ENCODE data around the gene TRIO. TPM values are rescaled to one million over a fixed set of nuclear protein-coding genes. Genes with fewer than 3 reads are reported as not detected.

TRIO gene
- total and polyA plus RNA-seq, 2 donors (not counting 3 experiments of a cell fraction or from before 2014, with no cell fraction given), result 82.9 to 248 TPM

DNA sequence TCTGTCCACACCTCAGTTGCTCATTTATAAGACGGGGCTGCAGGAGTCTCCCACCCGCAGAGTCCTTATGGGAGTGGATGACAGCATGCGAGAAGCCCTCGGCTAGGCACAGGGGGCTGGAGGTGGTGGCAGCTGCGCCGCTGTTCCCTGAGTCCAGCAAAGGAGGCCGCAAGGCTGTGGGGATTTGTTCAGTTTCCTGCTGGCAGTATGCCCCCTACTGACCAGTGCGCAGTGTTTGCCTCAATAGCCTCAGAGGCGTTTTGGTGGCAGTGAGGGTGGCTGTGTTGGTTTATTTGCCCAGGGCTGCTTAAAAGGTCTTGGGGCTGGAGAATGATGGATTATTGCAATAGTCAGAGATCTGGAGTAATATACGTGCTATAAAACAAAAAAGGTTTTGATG is 262.1 kb downstream of the TRIO start:
- Histone ChIP-seq H3K4me2 (ENCODE audit: insufficient read depth, low read length) (no peak overlapping the region), H3K27ac (ENCODE audit: insufficient read depth, low read depth, low read length) (peak overlapping the region; percentile 9), H3K9me3 (replicated peaks; ENCODE audit: control insufficient read depth, insufficient read depth, low read length) (no peaks in the 10 kb centered on the region), H4K20me1 (replicated peaks; ENCODE audit: control insufficient read depth, extremely low read depth, insufficient read depth, low read length) (no peaks in the 10 kb centered on the region), H3K36me3 (ENCODE audit: control insufficient read depth in 2 of 2, extremely low read depth in 1 of 2, insufficient read depth in 2 of 2, low read length in 2 of 2) (peaks cover 12 to 13% of the 10 kb centered on the region in 2 experiments), H3K4me3 (replicated peaks in 1 of 3; ENCODE audit: insufficient read depth in 1 of 3, low read depth in 1 of 3, low read length in 3 of 3) (no peak overlapping the region), H2AFZ (ENCODE audit: low read depth, low read length) (no peak overlapping the region), H3K9ac (replicated peaks; ENCODE audit: extremely low read depth, insufficient read depth, low read length) (no peak overlapping the region), H3K79me2 (ENCODE audit: control insufficient read depth, insufficient read depth, low read length) (peaks cover 32% of the 10 kb centered on the region), H3K9me1 (replicated peaks; ENCODE audit: control insufficient read depth, extremely low read depth, insufficient read depth, low read length) (no peaks in the 10 kb centered on the region), H3K4me1 (ENCODE audit: control insufficient read depth, extremely low read depth, insufficient read depth, low read length) (peaks cover 41% of the 10 kb centered on the region), H3K27me3 (ENCODE audit: control insufficient read depth in 2 of 2, insufficient read depth in 2 of 2, low read length in 2 of 2) (no peaks in the 10 kb centered on the region)
- no TSS peak for BruUV-seq (replicated peaks)
- dilution Hi-C loops (cut with MboI; ENCODE audit: extremely low pct_ligation_motif_present, low sequenced_read_pairs) (no loop called here), intact Hi-C loops (cut with micrococcal nuclease) (loop anchor here (5.0 kb wide), 1 partner anchor 418 kb away; no protein-coding TSS in a partner anchor)
- CTCF ChIA-PET, result interaction anchor here (0.9 to 4.3 kb wide), 2 partner anchors 53 to 244 kb away, joined by 3 to 23 read pairs; no protein-coding TSS in a partner anchor
- FAIRE-seq (no peak), DNase-seq (ENCODE audit: low read depth, low spot score) (no peak)
- TF ChIP-seq POLR2AphosphoS5 (IDR thresholded peaks at IDR 0.05; ENCODE audit: insufficient read depth, low read depth, low read length), result no peak
- TF ChIP-seq, protein P1, sequence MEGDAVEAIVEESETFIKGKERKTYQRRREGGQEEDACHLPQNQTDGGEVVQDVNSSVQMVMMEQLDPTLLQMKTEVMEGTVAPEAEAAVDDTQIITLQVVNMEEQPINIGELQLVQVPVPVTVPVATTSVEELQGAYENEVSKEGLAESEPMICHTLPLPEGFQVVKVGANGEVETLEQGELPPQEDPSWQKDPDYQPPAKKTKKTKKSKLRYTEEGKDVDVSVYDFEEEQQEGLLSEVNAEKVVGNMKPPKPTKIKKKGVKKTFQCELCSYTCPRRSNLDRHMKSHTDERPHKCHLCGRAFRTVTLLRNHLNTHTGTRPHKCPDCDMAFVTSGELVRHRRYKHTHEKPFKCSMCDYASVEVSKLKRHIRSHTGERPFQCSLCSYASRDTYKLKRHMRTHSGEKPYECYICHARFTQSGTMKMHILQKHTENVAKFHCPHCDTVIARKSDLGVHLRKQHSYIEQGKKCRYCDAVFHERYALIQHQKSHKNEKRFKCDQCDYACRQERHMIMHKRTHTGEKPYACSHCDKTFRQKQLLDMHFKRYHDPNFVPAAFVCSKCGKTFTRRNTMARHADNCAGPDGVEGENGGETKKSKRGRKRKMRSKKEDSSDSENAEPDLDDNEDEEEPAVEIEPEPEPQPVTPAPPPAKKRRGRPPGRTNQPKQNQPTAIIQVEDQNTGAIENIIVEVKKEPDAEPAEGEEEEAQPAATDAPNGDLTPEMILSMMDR (IDR thresholded peaks at IDR 0.05; ENCODE audit: extremely low read depth in 1 of 2, insufficient read depth in 1 of 2, low read depth in 1 of 2, low read length in 2 of 2), result peak in 1 of 2 donors; percentile 32
- POLR2A ChIA-PET, result no interaction called here

DNA sequence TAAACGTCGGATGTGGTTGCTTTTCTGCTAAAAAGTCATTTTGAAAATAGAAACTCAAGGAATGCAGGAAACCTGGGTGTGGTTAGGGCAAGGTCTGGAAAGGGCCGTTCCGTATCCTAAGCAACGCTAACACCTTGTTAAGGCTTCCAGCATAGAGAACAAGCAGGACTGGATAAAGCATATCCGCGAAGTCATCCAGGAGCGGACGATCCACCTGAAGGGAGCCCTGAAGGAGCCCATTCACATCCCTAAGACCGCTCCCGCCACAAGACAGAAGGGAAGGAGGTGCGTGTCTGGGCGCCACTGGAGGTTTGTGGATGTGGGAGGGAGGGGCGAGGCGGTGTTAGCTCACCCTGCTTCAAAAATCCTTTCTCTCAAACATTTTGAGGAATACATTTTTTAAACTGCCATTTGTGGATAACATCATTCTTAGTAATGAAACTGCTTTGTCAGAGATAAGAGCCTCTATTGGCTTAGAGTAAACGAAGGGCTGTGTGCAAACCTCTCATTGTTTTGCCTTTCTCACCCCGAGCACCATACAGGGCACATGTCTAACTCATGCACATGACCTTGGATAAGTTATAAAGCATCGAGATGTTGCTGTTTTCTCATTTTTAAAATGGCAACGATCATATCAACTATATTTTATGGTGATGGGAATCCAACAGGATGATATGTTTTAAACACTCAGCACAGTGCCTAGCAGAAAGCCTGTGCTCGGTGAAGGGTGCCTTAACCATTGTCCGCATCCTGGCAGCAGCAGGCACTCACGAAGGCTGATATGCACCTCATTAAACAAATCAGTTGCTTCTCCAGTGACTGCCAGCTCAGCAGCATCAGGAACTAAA is 262.8 kb downstream of the TRIO start:
- peak overlapping the region; percentile 98 for H3K27ac ChIP-seq (ENCODE audit: insufficient read depth, low read depth, low read length)
- dilution Hi-C loops (cut with MboI; ENCODE audit: extremely low pct_ligation_motif_present, low sequenced_read_pairs) (no loop called here), intact Hi-C loops (cut with micrococcal nuclease) (loop anchor here (5.0 kb wide), 1 partner anchor 419 kb away; no protein-coding TSS in a partner anchor)
- H3K4me2 ChIP-seq (ENCODE audit: insufficient read depth, low read length), result peak overlapping the region; percentile 23
- no peak overlapping the region for H3K9ac ChIP-seq (replicated peaks; ENCODE audit: extremely low read depth, insufficient read depth, low read length)
- peaks cover 34% of the 10 kb centered on the region for H3K4me1 ChIP-seq (ENCODE audit: control insufficient read depth, extremely low read depth, insufficient read depth, low read length)
- H2AFZ ChIP-seq (ENCODE audit: low read depth, low read length), result no peak overlapping the region
- H3K36me3 ChIP-seq (ENCODE audit: control insufficient read depth in 2 of 2, extremely low read depth in 1 of 2, insufficient read depth in 2 of 2, low read length in 2 of 2), result peaks cover 12 to 19% of the 10 kb centered on the region in 2 experiments
- H3K9me3 ChIP-seq (replicated peaks; ENCODE audit: control insufficient read depth, insufficient read depth, low read length), result no peaks in the 10 kb centered on the region
- DNase-seq (ENCODE audit: low read depth, low spot score) (no peak), FAIRE-seq (no peak)
- H3K4me3 ChIP-seq (replicated peaks in 1 of 3; ENCODE audit: insufficient read depth in 1 of 3, low read depth in 1 of 3, low read length in 3 of 3), result no peak overlapping the region
- no peaks in the 10 kb centered on the region for H3K9me1 ChIP-seq (replicated peaks; ENCODE audit: control insufficient read depth, extremely low read depth, insufficient read depth, low read length)
- CTCF ChIA-PET, result interaction anchor here (4.3 kb wide), 1 partner anchor 243 kb away, joined by 23 read pairs; no protein-coding TSS in a partner anchor
- TF ChIP-seq POLR2A (IDR thresholded peaks at IDR 0.05; ENCODE audit: low read depth, low read length) (no peak), FOS (IDR thresholded peaks at IDR 0.05; ENCODE audit: borderline replicate concordance, insufficient read depth, low read length) (no peak), MYC (IDR thresholded peaks at IDR 0.05; ENCODE audit: low read depth, low read length) (no peak), POLR2AphosphoS5 (IDR thresholded peaks at IDR 0.05; ENCODE audit: insufficient read depth, low read depth, low read length) (no peak), GATA2 (IDR thresholded peaks at IDR 0.05; ENCODE audit: insufficient read depth, insufficient read length, low read depth, low read length) (no peak), EZH2 (IDR thresholded peaks at IDR 0.05; ENCODE audit: borderline replicate concordance, low read depth, low read length, severe bottlenecking) (no peak), JUN (IDR thresholded peaks at IDR 0.05; ENCODE audit: borderline replicate concordance, insufficient read depth, insufficient read length, low read depth) (no peak)
- TF ChIP-seq, protein P1 (IDR thresholded peaks at IDR 0.05; ENCODE audit: extremely low read depth in 1 of 2, insufficient read depth in 1 of 2, low read depth in 1 of 2, low read length in 2 of 2), result no peak
- TF ChIP-seq, protein P2, sequence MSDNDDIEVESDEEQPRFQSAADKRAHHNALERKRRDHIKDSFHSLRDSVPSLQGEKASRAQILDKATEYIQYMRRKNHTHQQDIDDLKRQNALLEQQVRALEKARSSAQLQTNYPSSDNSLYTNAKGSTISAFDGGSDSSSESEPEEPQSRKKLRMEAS (IDR thresholded peaks at IDR 0.05; ENCODE audit: insufficient read depth, insufficient read length), result no peak
- no peaks in the 10 kb centered on the region for H3K27me3 ChIP-seq (ENCODE audit: control insufficient read depth in 2 of 2, insufficient read depth in 2 of 2, low read length in 2 of 2)
- H4K20me1 ChIP-seq (replicated peaks; ENCODE audit: control insufficient read depth, extremely low read depth, insufficient read depth, low read length), result no peaks in the 10 kb centered on the region
- H3K79me2 ChIP-seq (ENCODE audit: control insufficient read depth, insufficient read depth, low read length), result peaks cover 28% of the 10 kb centered on the region
- TSS peak; percentile 23 for BruUV-seq (replicated peaks)
- POLR2A ChIA-PET, result no interaction called here
